Keratinocyte (primary cell): ENCODE results near the gene SORD.

ENCODE experiments used
- EZH2 ChIP-seq: IDR thresholded peaks from one replicate; pipeline ENCODE4 v1.6.1; 2012; ENCODE audit warnings: inconsistent platforms, mild to moderate bottlenecking, low read length, moderate library complexity
- TF ChIP-seq, protein P1 (sequence below), 3 experiments: IDR thresholded peaks in 1 of 3; conservative IDR thresholded peaks in 1 of 3; optimal IDR thresholded peaks in 1 of 3; 2 replicates in 2 of 3; 3 replicates in 1 of 3; pipeline versions ENCODE3 to v1.5.1; 2011; ENCODE audit warnings: low read length in 3 of 3, mild to moderate bottlenecking in 3 of 3, moderate library complexity in 2 of 3, control low read depth in 1 of 3, inconsistent platforms in 1 of 3; ENCODE audit not compliant: insufficient read depth in 2 of 3; ENCODE audit errors: extremely low read depth in 1 of 3

GRCh38 chr15:45122719-45123118, 99.7 kb downstream of the SORD start:
- TF ChIP-seq, protein P1, sequence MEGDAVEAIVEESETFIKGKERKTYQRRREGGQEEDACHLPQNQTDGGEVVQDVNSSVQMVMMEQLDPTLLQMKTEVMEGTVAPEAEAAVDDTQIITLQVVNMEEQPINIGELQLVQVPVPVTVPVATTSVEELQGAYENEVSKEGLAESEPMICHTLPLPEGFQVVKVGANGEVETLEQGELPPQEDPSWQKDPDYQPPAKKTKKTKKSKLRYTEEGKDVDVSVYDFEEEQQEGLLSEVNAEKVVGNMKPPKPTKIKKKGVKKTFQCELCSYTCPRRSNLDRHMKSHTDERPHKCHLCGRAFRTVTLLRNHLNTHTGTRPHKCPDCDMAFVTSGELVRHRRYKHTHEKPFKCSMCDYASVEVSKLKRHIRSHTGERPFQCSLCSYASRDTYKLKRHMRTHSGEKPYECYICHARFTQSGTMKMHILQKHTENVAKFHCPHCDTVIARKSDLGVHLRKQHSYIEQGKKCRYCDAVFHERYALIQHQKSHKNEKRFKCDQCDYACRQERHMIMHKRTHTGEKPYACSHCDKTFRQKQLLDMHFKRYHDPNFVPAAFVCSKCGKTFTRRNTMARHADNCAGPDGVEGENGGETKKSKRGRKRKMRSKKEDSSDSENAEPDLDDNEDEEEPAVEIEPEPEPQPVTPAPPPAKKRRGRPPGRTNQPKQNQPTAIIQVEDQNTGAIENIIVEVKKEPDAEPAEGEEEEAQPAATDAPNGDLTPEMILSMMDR (optimal IDR thresholded peaks at IDR 0.05 in 1 of 3, IDR thresholded peaks at IDR 0.05 in 1 of 3, conservative IDR thresholded peaks at IDR 0.05 in 1 of 3; ENCODE audit: extremely low read depth in 1 of 3, insufficient read depth in 2 of 3, low read length in 3 of 3), result no peak
- TF ChIP-seq EZH2, result no peak
